ENCODE measurements around the gene ADAMTS14.

GRCh38 chr10:70777063-70777875, 105.0 kb downstream of the ADAMTS14 start:
- TF ChIP-seq CTCF (conservative IDR thresholded peaks at IDR 0.05), result no peak
- no peak for TF ChIP-seq EZH2 (IDR thresholded peaks at IDR 0.05; ENCODE audit: low read depth)
